ENCODE data around the gene PRCD. TPM values are rescaled to one million over a fixed set of nuclear protein-coding genes. Genes with fewer than 3 reads are reported as not detected.

PRCD gene
- polyA plus RNA-seq, 1 of the 3 experiments (the other 2 are of a cell fraction), result 2.2 TPM

GRCh38 chr17:76569607-76570279 is 29.9 kb downstream of the PRCD start:
- Histone ChIP-seq H3K9me3 (no peaks in the 10 kb centered on the region), H3K27ac (ENCODE audit: low read depth in 2 of 2, low read length in 1 of 2) (no peak overlapping the region), H3K79me2 (ENCODE audit: insufficient read depth) (peaks cover 7% of the 10 kb centered on the region; the same call in 1 of the 2 replicates), H3K27me3 (ENCODE audit: insufficient read depth) (no peaks in the 10 kb centered on the region), H2AFZ (ENCODE audit: low read depth) (no peak overlapping the region), H3K36me3 (replicated peaks in 1 of 2; ENCODE audit: control insufficient read depth in 1 of 2, insufficient read depth in 2 of 2, low read length in 1 of 2) (peaks cover 10 to 20% of the 10 kb centered on the region in 2 experiments), H3K9ac (no peak overlapping the region), H3K4me3 (ENCODE audit: low read depth in 2 of 2, low read length in 1 of 2) (no peak overlapping the region), H3K4me2 (no peak overlapping the region), H3K4me1 (ENCODE audit: control insufficient read depth in 1 of 2, insufficient read depth in 2 of 2, low read depth in 1 of 2, low read length in 1 of 2) (peaks cover 0 to 7% of the 10 kb centered on the region in 2 experiments; a peak in 1 of 4 replicates), H4K20me1 (ENCODE audit: insufficient read depth) (peaks cover 24% of the 10 kb centered on the region), H3K9me2 (no peaks in the 10 kb centered on the region), H3F3A (replicated peaks; ENCODE audit: insufficient read depth) (peaks cover 24% of the 10 kb centered on the region)
- TF ChIP-seq GATA2 (CRISPR knock-in tag; IDR thresholded peaks at IDR 0.05), result no peak
- no peak for TF ChIP-seq RCOR1 (IDR thresholded peaks at IDR 0.05; ENCODE audit: low read length)
- no peak for TF ChIP-seq JUND (IDR thresholded peaks at IDR 0.05)
- TF ChIP-seq PBX3 (IDR thresholded peaks at IDR 0.05), result no peak
- no peak for TF ChIP-seq MEF2A (IDR thresholded peaks at IDR 0.05; ENCODE audit: borderline replicate concordance, low read depth)
- TF ChIP-seq FOXJ3 (CRISPR knock-in tag; IDR thresholded peaks at IDR 0.05), result no peak
- TF ChIP-seq FOSL2 (IDR thresholded peaks at IDR 0.05; ENCODE audit: borderline replicate concordance, low read depth), result no peak
- TF ChIP-seq TCF12 (IDR thresholded peaks at IDR 0.05), result no peak
- TF ChIP-seq IRF3 (IDR thresholded peaks at IDR 0.05; ENCODE audit: low read depth, low read length), result no peak
- no peak for TF ChIP-seq ELF1 (IDR thresholded peaks at IDR 0.05)
- no peak for TF ChIP-seq REST (IDR thresholded peaks at IDR 0.05; ENCODE audit: low read depth, low read length)
- no peak for TF ChIP-seq EZH2phosphoT487 (IDR thresholded peaks at IDR 0.05; ENCODE audit: borderline replicate concordance, low read depth)
- TF ChIP-seq USF2 (IDR thresholded peaks at IDR 0.05; ENCODE audit: borderline replicate concordance, low read depth, low read length), result no peak
- TF ChIP-seq CTCF (IDR thresholded peaks at IDR 0.05), result no peak
- TF ChIP-seq SIN3A (IDR thresholded peaks at IDR 0.05; ENCODE audit: borderline replicate concordance, low read depth, low read length), result no peak
- no peak for TF ChIP-seq TEAD4 (IDR thresholded peaks at IDR 0.05; ENCODE audit: borderline replicate concordance, insufficient read depth)
- peak; percentile 41 for DNase-seq
- POLR2A ChIA-PET, result interaction anchor here (0.7 kb wide), 1 partner anchor 10 kb away, joined by 3 read pairs; no protein-coding TSS in a partner anchor
- CTCF ChIA-PET, result interaction anchor here (0.7 to 8.8 kb wide), 6 partner anchors 8 to 54 kb away, joined by 3 to 89 read pairs (median 4); no protein-coding TSS in a partner anchor
- 76% methylated on average over 18 of the region's 18 CpGs for WGBS (ENCODE audit: low lambda C conversion rate)

Data from SK-N-SH (cell line).